H1 (cell line): ENCODE results near the gene RERE. TPM values are rescaled to one million over a fixed set of nuclear protein-coding genes. Genes with fewer than 3 reads are reported as not detected.

ENCODE experiments used
- HDAC2 ChIP-seq, 2 experiments: fragments of 300-600 bp in 1 of 2; sonication (generic) in 1 of 2; IDR thresholded peaks; 2 replicates each; pipeline ENCODE4 v1.6.1; 2011 to 2012; ENCODE audit warnings: low read depth in 2 of 2, low read length in 2 of 2, mild to moderate bottlenecking in 2 of 2, moderate library complexity in 2 of 2, borderline replicate concordance in 1 of 2, inconsistent platforms in 1 of 2
- polyA plus RNA-seq, 7 experiments: library from polyadenylated mRNA; depleted of rRNA in 3 of 7; stranded (reverse) in 5 of 7; unstranded in 2 of 7; fragments of >200 nt in 5 of 7; fragments of 200-250 nt in 2 of 7; gene quantifications; 1 replicate in 5 of 7; 2 replicates in 1 of 7; 4 replicates in 1 of 7; pipeline versions ENCODE4 v1.2.1 to v1.2.3, GENCODE V29; 2011 to 2013; ENCODE audit warnings: missing spikeins in 2 of 7, mixed read lengths in 2 of 7
- total RNA-seq: library from RNA; stranded (reverse); fragmentation: NEBNext Ultra II Directional; extraction: Animal tissue kit (Norgen Biotek cat#: 25700); gene quantifications from 2 replicates; pipeline ENCODE4 v1.2.1, GENCODE V29; 2021

Gene RERE
- total and polyA plus RNA-seq, 2 of the 8 experiments (the other 6 are each of a cell fraction or from before 2014, with no cell fraction given) = 15.3 to 142 TPM

GRCh38 chr1:8599646-8600212 is 217.7 kb downstream of the RERE start (continued):
- TF ChIP-seq HDAC2 (IDR thresholded peaks at IDR 0.05; ENCODE audit: borderline replicate concordance in 1 of 2, low read depth in 2 of 2, low read length in 2 of 2) = no peak
